ENCODE data around the gene FBLN1.

The FBLN1 gene

GRCh38 chr22:45504373-45505341, 2.0 kb downstream of the FBLN1 start:
- DNase-seq: no peak

GRCh38 chr22:45505991-45506747, 3.5 kb downstream of the FBLN1 start:
- no peak for DNase-seq

GRCh38 chr22:45506816-45507360, 4.2 kb downstream of the FBLN1 start:
- no peak for DNase-seq

GRCh38 chr22:45507798-45508197, 5.1 kb downstream of the FBLN1 start:
- DNase-seq: no peak

GRCh38 chr22:45508814-45509213, 6.1 kb downstream of the FBLN1 start:
- no peak for DNase-seq

- no peak for DNase-seq
Measured at GRCh38 chr22:45510376-45511232, 7.9 kb downstream of the FBLN1 start.

GRCh38 chr22:45511847-45512261, 9.2 kb downstream of the FBLN1 start:
- DNase-seq: no peak

GRCh38 chr22:45512363-45512762, 9.7 kb downstream of the FBLN1 start:
- no peak for DNase-seq

GRCh38 chr22:45515676-45516075, 13.0 kb downstream of the FBLN1 start:
- no peak for DNase-seq

- DNase-seq: no peak
Measured at GRCh38 chr22:45516163-45516562, 13.5 kb downstream of the FBLN1 start.

- DNase-seq: no peak
Measured at GRCh38 chr22:45516923-45517675, 14.4 kb downstream of the FBLN1 start.

GRCh38 chr22:45518136-45518535, 15.5 kb downstream of the FBLN1 start:
- DNase-seq: no peak

GRCh38 chr22:45518580-45518991, 15.9 kb downstream of the FBLN1 start:
- DNase-seq: no peak

GRCh38 chr22:45521178-45521577, 18.5 kb downstream of the FBLN1 start:
- no peak for DNase-seq

- no peak for DNase-seq
Measured at GRCh38 chr22:45522462-45522861, 19.8 kb downstream of the FBLN1 start.

- DNase-seq: no peak
Measured at GRCh38 chr22:45524157-45524556, 21.5 kb downstream of the FBLN1 start.

- no peak for DNase-seq
Measured at GRCh38 chr22:45524966-45525365, 22.3 kb downstream of the FBLN1 start.

GRCh38 chr22:45525480-45525879, 22.8 kb downstream of the FBLN1 start:
- DNase-seq: no peak

GRCh38 chr22:45526281-45526680, 23.6 kb downstream of the FBLN1 start:
- DNase-seq: no peak

GRCh38 chr22:45526768-45527360, 24.2 kb downstream of the FBLN1 start:
- DNase-seq: no peak

- no peak for DNase-seq
Measured at GRCh38 chr22:45527456-45527855, 24.8 kb downstream of the FBLN1 start.

Data from activated naive CD4-positive, alpha-beta T cell treated with anti-CD3 and anti-CD28 coated beads, Interleukin-2, amount 50 U/mL, for 16 hours (primary cell).